GM19324 (cell line): ENCODE data around the gene SLC4A5.

Experiments used
- ATAC-seq: cut with Tn5 transposase; IDR thresholded peaks from one replicate; pipeline ENCODE4 v1.9.1; 2021; ENCODE audit warnings: mild to moderate bottlenecking, moderate library complexity; ENCODE audit not compliant: unreplicated experiment, low FRiP score

Gene SLC4A5, protein sequence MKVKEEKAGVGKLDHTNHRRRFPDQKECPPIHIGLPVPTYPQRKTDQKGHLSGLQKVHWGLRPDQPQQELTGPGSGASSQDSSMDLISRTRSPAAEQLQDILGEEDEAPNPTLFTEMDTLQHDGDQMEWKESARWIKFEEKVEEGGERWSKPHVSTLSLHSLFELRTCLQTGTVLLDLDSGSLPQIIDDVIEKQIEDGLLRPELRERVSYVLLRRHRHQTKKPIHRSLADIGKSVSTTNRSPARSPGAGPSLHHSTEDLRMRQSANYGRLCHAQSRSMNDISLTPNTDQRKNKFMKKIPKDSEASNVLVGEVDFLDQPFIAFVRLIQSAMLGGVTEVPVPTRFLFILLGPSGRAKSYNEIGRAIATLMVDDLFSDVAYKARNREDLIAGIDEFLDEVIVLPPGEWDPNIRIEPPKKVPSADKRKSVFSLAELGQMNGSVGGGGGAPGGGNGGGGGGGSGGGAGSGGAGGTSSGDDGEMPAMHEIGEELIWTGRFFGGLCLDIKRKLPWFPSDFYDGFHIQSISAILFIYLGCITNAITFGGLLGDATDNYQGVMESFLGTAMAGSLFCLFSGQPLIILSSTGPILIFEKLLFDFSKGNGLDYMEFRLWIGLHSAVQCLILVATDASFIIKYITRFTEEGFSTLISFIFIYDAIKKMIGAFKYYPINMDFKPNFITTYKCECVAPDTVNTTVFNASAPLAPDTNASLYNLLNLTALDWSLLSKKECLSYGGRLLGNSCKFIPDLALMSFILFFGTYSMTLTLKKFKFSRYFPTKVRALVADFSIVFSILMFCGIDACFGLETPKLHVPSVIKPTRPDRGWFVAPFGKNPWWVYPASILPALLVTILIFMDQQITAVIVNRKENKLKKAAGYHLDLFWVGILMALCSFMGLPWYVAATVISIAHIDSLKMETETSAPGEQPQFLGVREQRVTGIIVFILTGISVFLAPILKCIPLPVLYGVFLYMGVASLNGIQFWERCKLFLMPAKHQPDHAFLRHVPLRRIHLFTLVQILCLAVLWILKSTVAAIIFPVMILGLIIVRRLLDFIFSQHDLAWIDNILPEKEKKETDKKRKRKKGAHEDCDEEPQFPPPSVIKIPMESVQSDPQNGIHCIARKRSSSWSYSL

DNA sequence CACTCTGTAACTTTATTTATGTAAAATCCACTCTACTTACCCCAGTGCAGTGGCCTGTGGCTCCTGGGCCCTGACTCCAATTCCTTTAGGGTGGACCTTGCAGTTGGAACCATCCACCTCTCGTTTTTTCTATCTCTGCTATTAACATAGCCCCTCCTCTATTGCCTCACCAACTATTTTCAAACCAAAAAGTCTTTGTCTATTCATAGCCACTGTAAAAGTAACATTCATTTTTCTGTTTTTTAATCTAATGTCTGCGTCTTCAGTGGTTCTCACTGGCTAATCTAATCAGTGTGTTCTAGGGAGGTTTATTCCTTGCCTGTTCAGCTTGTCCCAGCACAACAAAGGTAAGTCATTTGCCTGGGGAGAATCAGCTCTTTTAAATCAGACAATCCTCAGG, at the start of gene SLC4A5:
Gene SLC4A5, minus strand, starts transcription at position 101 of the 400 bp plus-strand sequence. CDS start 28,393 bp downstream, outside the sequence.
- ATAC-seq: no peak

DNA sequence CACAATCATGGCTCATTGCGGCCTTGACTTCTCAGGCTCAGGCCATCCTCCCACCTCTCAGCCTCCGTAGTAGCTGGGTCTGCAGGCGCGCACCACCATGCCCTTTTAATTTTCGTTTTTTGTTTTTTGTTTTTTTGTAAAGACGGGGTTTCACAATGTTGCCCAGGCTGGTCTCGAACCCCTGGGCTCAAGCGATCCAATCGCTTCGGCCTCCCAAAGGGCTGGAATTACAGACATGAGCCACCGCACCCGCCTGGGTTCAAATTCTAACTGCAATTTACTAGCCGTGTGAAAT, 49.2 kb upstream of the SLC4A5 start:
- ATAC-seq: no peak

DNA sequence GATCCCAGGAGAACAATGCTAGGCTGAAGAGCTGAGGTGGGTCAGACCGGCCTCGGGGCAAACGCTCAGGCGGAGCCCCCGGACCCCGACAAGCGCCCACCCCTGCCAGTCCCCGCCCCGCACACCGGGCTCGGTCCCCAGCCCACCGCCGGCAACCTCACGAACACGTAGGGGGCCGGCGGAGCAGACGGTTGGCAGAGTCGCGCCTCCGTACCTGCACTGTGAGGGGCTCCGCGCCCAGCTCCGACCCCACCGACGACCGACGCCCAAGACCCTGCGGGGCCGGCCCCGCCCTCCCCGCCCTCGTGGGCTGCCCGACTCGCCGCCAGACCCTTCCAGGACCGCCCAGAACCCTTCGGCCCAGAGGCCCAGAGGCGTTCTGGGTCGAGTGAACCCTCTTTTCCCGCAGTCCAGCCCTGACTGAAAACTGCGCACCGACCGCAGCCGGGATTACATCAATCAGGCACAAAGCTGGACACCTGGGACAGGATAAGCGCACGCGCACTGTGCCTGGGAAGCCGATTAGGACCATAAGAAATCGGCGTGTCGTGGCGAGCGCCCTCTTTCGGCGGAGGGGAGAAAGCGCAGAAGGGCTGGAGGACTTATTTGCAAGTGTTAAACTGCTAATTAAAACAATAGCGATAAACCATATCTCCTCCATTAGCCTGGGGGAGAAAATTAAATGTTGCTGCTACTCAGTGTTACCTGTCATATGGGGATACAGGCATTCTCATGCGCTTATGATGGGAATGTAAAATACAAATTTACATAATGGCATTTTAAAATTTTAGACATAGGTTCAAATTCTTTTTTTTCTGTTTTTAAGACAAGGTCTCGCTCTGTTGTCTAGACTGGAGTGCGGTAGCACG, 48.6 kb upstream of the SLC4A5 start:
- ATAC-seq: peak; percentile 76

DNA sequence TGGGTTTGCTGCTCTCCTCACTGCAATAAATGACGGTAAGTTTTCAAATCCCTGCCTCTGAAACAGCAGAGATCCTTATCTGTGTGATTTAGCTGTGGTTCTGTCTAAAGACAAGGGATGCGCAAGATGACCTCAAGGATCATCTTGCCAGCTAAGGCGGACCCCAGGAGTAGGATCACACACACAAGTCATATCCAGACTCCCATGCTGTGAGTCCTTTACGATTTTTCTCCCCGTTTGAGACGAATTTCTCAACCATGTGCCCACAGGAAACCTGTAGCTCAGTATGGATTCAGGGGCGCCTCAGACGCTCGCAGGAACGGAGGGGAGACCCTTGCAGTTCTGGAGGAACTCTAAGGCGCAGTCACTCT, 48.0 kb upstream of the SLC4A5 start:
- ATAC-seq: no peak

DNA sequence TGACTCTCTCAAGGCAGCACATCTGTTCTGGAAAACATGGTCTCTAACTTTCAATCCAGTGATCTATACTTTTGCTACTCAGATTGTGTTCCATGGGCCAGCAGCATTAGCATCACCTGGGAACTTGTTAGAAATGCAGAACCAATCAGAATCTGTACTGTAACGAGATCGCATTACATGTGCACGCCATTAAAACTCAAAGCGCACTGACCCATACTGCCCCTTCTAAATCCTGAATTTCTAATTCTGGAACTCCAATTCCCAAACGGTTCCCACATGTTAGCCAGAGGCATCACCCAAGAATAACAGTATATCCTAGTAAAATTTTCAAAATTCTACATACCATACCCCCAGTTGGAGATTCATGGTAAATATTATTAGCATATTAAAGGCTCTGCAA, 47.4 kb upstream of the SLC4A5 start:
- no peak for ATAC-seq

DNA sequence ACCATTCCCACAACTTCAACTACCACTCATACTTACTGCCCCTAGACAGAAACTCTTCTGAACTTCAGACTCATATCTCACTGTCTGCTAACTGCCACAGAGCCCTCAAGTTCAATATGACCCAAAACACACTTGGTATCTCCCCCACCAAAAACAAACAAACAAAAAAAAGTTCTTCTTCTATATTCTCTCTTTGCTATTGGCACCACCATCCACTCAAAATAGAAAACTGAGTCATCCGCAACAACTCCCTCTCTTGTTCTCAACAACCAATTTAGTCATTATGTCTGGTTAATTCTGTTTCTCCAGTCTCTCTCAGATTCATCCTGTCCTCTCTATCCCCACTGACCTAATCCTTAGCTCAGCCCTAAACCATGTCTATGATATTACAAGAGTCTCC, 44.1 kb upstream of the SLC4A5 start:
- no peak for ATAC-seq

DNA sequence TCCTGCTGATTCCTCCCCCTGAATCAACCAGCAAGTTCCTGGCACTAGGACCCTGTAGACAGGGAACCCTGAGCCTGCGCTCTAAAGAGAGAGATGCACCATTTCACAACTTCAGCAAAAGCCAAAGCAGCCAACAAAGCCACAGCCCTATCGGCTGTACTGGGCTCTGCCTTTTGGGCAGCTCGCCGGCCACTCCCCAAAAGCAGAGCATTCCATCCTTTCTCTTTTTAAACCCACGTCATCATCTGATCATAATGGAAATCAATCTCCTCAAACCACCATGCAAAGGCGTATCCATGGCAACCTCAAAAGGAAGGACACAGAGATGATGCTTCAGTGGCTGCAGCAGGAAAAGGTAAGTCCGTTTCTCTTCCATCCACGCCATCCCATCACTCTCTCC, 42.2 kb upstream of the SLC4A5 start:
- no peak for ATAC-seq

DNA sequence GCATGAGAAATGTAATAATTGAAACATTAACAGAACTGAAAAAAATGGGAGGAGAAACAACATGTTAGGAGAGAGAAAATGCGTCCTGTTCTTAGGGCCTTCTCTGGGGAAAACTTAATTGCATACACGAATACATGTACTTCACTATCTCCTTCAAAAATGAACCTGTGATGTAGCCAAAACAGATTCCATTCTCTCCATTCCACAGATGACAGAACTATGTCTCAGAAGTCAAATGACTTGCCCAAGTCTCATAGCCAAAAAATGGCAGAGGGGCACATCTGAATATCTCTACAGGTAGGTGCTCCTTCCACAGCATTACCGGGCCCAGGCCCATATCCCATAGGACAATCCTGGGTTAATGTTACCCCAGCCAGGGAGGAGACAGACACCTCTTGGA, 40.8 kb upstream of the SLC4A5 start:
- no peak for ATAC-seq

DNA sequence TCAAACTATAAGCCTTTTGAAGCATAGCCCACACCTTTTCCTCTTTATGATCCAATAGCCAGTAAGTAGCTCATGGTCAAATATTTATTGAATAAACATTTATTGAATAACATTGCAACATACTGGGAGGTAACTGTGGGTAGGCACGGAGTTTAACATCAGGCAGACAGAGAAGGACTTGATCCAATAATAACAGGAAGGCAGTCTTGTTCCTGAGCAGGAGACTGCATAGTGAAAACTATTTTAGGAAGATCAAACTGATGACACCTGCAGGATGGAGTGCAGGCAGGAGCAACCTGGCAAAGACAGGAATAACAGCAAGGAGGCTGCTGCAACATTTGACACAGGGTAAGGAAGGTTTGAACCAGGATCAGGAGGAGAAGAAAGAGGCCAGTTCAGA, 40.0 kb upstream of the SLC4A5 start:
- no peak for ATAC-seq

DNA sequence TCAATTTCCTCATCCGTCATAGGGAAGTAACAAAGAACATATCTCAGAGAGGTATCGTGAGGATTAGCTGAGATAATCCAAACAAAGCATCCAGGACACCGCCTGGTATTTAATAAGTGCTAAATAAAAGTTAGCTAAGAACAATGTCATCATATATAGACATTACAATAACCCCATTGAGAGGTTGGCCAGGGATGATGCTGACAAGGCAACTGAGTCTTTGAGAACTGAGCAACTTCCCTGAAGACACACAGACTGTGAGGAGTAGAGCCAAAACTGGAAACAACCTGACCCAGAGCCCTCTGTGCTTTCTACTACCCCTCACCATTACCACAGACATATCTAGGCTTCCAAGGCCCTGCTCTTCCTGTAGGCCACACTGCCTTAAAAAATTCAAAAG, 38.5 kb upstream of the SLC4A5 start:
- ATAC-seq: no peak

DNA sequence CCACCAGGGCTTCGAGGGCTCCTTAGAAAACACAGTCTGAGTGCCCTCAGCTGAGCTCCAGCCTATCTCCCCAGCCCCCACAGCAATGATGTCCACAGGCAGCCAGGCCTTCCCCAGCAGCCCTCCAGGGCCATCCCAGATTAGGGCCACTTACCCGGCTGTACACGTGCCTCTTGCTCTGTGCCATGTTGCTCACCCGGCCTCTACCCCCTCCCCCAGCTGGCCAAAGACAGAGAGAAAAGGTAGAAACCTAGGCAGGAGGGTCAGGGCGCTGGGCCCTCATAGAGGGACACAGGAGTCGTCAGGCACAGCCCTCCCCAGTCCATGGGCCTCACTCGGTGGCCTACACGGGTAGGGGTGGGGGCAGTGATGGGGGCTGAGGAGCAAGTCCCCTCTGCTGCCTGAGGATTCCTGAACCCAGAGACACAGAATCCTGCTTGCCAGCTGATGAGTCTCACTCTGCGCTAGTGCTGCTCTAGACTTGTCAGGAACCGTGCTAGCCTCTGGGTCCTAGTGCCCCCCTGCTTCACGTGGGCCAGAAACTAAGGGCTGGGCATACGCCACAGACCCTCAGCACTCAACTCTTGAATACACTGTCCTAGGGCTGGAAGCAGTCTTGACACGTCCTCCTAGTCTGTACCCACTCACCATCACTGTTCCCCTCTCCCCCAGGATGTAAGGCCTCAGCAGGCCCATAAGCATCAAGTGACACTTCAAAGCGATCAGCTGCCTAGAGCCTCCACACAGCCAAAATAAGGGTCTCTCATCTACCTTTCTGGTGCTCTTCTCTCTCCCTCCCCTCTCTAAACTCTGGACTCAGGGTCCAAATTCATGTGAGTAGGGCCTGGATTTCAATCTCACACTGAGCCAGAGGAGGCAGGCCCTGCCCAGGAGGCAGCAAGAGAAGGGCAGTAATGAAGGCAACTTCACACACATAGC, 36.9 kb upstream of the SLC4A5 start, which contains the start of gene DCTN1:
Gene DCTN1, minus strand, starts transcription at position 461 of the 939 bp plus-strand sequence. Its CDS starts 274 bp downstream, at position 187.
- no peak for ATAC-seq

DNA sequence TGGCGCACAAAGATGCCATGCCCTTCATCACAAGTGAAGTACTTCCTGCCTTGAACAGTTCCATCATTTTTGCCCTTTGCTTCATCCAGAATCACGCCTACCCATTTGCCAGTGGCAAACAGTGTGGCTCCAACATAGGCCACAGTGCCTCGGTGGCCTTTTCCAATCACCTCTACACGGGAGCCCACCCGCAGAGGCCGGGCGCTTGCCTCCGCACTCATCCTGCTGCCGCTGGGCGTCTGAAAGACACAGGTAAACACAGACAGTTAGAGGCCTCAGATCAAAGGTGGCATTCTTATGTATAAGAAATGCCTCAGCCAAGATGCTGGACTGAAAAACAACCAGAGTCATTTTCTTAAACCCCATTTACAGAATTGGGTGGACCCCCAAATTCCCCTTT, 34.8 kb upstream of the SLC4A5 start:
- ATAC-seq: no peak

DNA sequence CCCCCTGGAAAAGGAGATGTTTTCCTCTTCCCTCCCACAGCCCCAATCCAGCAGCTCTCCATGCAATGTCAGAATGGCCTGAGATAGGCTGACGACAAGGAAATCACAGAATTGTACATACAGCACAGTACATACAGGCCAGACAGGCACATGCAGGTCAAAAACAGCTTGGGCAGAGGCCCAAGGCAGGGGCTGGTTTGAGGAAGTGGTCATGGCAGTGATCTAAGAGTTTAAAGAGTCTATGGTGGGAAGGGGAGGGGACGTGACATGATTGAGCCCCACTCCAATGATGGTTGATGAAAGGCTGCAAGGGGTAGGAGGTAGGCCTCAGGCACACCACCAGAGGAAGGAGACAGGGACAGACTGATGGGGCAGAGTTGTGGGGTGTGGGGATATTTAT, 32.6 kb upstream of the SLC4A5 start:
- no peak for ATAC-seq

DNA sequence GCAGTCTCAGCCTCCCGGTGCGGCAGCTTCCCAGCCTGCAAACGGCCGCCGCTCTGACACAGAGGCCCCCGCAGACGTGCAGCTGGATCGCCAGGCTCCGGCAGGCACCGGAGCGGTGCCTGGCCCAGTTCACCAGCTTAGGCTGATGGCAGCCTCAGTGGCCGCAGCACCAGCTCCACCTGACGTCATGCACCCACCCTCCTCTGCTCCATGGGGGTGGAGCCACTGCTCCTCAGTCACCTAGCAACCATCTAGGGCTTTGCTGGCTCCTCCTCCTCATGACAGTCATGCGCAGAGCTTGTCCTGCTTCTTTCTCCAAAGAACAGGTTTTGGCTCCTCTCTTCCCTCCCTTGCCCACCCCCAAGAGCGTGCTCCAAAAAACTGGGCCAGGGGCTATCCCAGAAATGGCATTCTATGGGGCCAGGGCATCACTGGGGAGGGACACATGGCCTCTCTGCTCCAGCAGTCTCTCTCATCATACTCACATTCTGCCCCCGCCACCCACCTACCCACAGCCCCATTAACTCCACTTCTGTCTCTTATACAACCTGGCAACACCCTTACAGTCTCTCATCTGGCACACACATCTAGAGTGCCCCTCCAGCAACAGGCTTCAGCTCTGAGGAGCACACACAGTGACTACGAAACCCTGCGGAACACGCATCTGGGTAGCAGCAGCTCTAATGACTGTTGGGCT, 31.4 kb upstream of the SLC4A5 start:
- ATAC-seq: no peak

DNA sequence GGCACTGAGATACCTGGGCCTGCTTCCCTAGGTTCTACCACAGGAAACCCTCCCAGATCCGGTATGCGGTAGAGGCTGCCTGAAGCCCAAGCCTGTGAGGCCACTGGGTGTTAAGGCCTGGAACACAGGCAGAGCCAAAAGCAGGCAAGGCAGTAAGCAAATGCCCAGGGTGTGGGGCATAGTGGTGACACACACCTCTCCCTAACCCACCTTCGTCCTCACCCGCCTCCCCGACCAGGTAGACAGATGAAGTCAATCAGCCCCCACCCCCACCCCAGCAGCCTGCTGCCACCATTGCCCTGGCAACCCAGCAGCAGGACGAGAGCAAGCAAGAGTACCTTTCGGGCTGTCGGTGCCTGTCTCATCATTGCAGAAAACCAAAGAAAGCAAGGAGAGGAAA, 30.8 kb upstream of the SLC4A5 start:
- no peak for ATAC-seq

DNA sequence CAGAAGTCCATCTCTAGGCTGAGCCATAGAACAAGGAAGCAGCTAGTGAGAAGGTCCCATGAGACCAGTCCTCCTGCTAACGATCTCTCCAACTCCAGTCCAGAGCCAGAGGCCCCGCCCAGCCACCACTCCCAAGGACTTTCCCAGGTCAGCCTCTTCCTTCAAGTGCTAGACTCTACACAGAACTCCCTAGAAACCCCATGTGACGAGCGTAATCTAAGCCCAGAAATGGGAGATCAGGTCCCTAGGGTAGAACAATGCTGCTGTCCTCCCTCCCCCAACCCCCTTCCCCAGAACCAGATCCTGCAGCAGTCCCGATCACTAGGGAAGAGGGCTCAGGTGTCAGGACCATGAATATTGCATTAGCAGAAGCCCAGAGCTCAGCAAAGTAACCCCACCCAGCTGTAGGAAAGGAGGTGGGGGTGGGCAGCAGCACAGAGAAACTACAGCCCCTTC, 30.0 kb upstream of the SLC4A5 start:
- ATAC-seq: no peak

DNA sequence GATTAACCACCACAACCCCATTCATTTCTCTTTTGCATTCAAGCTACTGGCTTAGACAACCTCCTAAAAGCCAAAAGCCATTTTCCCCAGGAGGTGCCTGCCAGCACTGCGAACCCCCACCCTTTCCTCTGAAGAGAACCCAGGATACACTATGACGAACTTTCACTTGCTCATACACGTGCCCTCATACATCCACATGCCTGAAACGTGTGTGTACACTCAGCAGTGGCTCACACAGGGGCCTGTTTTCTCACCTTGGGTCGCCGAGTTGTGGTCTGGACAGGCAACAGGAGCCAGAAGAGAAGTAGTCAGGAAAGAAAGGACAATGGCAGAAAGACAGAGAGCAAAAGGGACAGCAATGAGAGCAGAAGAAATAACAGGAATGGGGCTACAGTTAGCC, 29.5 kb upstream of the SLC4A5 start:
- no peak for ATAC-seq

DNA sequence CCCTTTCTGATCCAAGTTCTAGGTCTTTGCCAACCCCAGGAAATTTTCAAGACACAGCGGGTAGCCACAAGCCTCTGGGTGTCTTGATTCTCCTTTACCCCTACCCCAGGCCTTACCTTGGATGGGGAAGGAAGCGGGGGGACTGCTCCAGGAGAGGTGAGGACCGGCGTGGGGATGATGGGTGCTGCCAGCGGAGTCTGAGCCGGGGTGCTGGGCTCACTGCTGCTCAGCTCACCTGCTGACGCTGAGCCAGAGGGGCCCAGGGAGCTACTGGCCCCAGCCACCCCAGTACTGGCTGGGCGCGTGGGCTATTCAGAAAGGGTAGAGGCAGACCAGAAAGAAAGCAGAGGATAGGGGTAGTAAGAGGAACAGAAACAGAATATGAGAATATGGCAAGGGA, 28.2 kb upstream of the SLC4A5 start:
- ATAC-seq: no peak

DNA sequence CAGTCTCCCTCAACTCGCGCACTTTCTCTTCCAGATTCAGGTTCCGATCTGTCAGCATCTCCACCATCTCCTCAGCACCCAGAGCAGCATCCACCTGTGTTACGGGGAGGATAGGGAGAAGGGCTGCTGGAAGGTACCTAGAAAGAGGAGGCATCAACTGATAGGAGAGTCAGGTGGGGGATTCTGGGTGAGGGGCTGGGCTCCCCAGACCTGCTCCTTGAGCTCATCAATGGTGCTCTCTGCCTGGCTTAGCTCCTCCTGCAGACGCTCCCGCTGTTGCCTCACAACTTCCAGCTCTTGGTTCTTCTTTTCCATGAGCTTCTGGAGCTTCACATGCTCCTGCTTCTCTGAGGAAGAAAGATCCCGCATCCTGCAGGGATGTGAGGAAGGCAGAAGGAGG, 26.8 kb upstream of the SLC4A5 start:
- ATAC-seq: no peak
